A673 (cell line): ENCODE results near the gene FKBP8. TPM values are rescaled to one million over a fixed set of nuclear protein-coding genes. Genes with fewer than 3 reads are reported as not detected.

ENCODE experiments used
- BruUV-seq: library from RNA; stranded (reverse); fragments of 400-500 nt; replicated peaks from 2 replicates; lab custom pipeline; 2021; lab: Mats Ljungman, UMichigan
- CTCF ChIA-PET: fragments of 300-600 bp; sonication (Branson Sonifier 250); formaldehyde crosslinking; loops from one replicate; lab custom pipeline; 2022; ENCODE audit warnings: antibody characterized with exemption; lab: Charles Lee
- POLR2A ChIA-PET: fragments of 300-600 bp; sonication (Branson Sonifier 250); formaldehyde crosslinking; loops from one replicate; lab custom pipeline; 2022; ENCODE audit warnings: antibody characterized with exemption; ENCODE audit not compliant: low non-redundant PET; lab: Charles Lee
- DNase-seq: peaks from one replicate; pipeline ENCODE4 v3.0.0-alpha.2; 2015; ENCODE audit warnings: low spot score
- H3K27ac ChIP-seq: fragments of 200-600 bp; sonication (generic); 2 replicates; pipeline ENCODE4 v1.5.1; 2016; ENCODE audit warnings: mixed run types, low read depth, mild to moderate bottlenecking, mixed read lengths, antibody characterized with exemption, low read length; ENCODE audit not compliant: poor library complexity, severe bottlenecking
- H3K27me3 ChIP-seq: fragments of 200-600 bp; sonication (generic); replicated peaks from 2 replicates; pipeline ENCODE4 v1.6.1; 2017; ENCODE audit warnings: mixed run types, low read depth, mild to moderate bottlenecking, mixed read lengths, antibody characterized with exemption, low read length; ENCODE audit not compliant: insufficient read depth, poor library complexity
- H3K36me3 ChIP-seq: fragments of 200-600 bp; sonication (generic); 2 replicates; pipeline ENCODE4 v1.6.1; 2016; ENCODE audit warnings: mixed run types, mild to moderate bottlenecking, mixed read lengths, antibody characterized with exemption, low read length; ENCODE audit not compliant: insufficient read depth, poor library complexity, severe bottlenecking
- H3K4me1 ChIP-seq: fragments of 200-600 bp; sonication (generic); 2 replicates; pipeline ENCODE4 v1.6.1; 2017; ENCODE audit warnings: mixed run types, mild to moderate bottlenecking, mixed read lengths, antibody characterized with exemption, low read length; ENCODE audit not compliant: insufficient read depth, poor library complexity, severe bottlenecking
- H3K4me3 ChIP-seq: fragments of 200-600 bp; sonication (generic); 2 replicates; pipeline ENCODE4 v1.5.1; 2016; ENCODE audit warnings: low read depth, mixed run types, mild to moderate bottlenecking, mixed read lengths, low read length; ENCODE audit not compliant: poor library complexity, severe bottlenecking
- H3K9me3 ChIP-seq: fragments of 200-600 bp; sonication (generic); 2 replicates; pipeline ENCODE4 v1.6.1; 2016; ENCODE audit warnings: mixed run types, low read depth, mild to moderate bottlenecking, mixed read lengths, antibody characterized with exemption, low read length; ENCODE audit not compliant: poor library complexity, severe bottlenecking
- EZH2 ChIP-seq: fragments of 200-600 bp; sonication (generic); IDR thresholded peaks from 2 replicates; pipeline ENCODE4 v1.6.1; 2017; ENCODE audit warnings: borderline replicate concordance, low read depth, mild to moderate bottlenecking, mixed read lengths, antibody characterized with exemption, low read length; ENCODE audit not compliant: poor library complexity, severe bottlenecking
- intact Hi-C: fragments of 100-400 bp; cut with micrococcal nuclease; formaldehyde crosslinking; loops from one replicate; pipeline ENCODE4 v1.10.0; 2022; ENCODE audit not compliant: unreplicated experiment
- total RNA-seq: library from RNA; stranded (reverse); gene quantifications from 2 replicates; pipeline ENCODE4 v1.2.3, GENCODE V29; 2021
- TF ChIP-seq, protein P1 (sequence below): fragments of 300-800, 200-600 bp; sonication (generic); conservative IDR thresholded peaks from 2 replicates; pipeline ENCODE4 v1.5.1; 2017; ENCODE audit warnings: low read depth, mild to moderate bottlenecking, antibody characterized with exemption, low read length, moderate library complexity, mixed read lengths

FKBP8 gene
- total RNA-seq, 1 experiment from 2014 or later = 210 TPM

- H3K36me3 ChIP-seq = peaks cover 62% of the 10 kb centered on the region
- ChIA-PET CTCF (interaction anchor here (0.6 kb wide), 1 partner anchor 21 kb away, joined by 3 read pairs; no protein-coding TSS in a partner anchor), POLR2A (no interaction called here)
- intact Hi-C loops = no loop called here
- H3K9me3 ChIP-seq = no peaks in the 10 kb centered on the region
- H3K27ac ChIP-seq = no peak overlapping the region
- no peak overlapping the region for H3K4me3 ChIP-seq
- no peak for DNase-seq
- TF ChIP-seq, protein P1, sequence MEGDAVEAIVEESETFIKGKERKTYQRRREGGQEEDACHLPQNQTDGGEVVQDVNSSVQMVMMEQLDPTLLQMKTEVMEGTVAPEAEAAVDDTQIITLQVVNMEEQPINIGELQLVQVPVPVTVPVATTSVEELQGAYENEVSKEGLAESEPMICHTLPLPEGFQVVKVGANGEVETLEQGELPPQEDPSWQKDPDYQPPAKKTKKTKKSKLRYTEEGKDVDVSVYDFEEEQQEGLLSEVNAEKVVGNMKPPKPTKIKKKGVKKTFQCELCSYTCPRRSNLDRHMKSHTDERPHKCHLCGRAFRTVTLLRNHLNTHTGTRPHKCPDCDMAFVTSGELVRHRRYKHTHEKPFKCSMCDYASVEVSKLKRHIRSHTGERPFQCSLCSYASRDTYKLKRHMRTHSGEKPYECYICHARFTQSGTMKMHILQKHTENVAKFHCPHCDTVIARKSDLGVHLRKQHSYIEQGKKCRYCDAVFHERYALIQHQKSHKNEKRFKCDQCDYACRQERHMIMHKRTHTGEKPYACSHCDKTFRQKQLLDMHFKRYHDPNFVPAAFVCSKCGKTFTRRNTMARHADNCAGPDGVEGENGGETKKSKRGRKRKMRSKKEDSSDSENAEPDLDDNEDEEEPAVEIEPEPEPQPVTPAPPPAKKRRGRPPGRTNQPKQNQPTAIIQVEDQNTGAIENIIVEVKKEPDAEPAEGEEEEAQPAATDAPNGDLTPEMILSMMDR = no peak
- TF ChIP-seq EZH2 = no peak
- peaks cover 10% of the 10 kb centered on the region for H3K4me1 ChIP-seq
- no TSS peak for BruUV-seq
- no peaks in the 10 kb centered on the region for H3K27me3 ChIP-seq
Observed at GRCh38 chr19:18568367-18568766, 25.0 kb upstream of the FKBP8 start.

DNA sequence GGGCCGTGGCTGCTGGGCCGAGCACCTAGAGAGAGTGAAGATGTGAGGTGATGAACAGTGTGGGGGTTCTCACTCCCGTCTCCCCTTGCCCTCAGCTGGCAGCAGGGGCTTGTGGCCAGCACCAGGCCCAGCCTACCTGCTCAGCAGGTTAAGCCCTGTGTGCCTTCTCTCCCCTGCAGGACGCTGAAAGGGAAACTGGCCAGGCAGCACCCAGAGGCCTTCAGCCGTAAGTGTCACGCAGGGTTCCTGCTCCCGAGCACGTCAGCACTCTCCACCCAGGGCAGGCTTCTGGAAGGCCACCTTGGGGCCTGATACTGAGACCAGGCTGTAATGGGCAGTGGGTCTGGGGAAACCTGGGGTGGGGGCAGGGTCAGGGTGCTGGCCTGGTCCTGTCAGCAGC lies 23.6 kb upstream of the FKBP8 start:
- no peak for DNase-seq
- H3K27me3 ChIP-seq = no peaks in the 10 kb centered on the region
- peaks cover 67% of the 10 kb centered on the region for H3K36me3 ChIP-seq
- no peaks in the 10 kb centered on the region for H3K9me3 ChIP-seq
- no TSS peak for BruUV-seq
- no peak overlapping the region for H3K4me3 ChIP-seq
- TF ChIP-seq, protein P1 = no peak
- no peak for TF ChIP-seq EZH2
- POLR2A ChIA-PET = no interaction called here
- no peak overlapping the region for H3K27ac ChIP-seq
- CTCF ChIA-PET = no interaction called here
- intact Hi-C loops = no loop called here
- no peaks in the 10 kb centered on the region for H3K4me1 ChIP-seq

DNA sequence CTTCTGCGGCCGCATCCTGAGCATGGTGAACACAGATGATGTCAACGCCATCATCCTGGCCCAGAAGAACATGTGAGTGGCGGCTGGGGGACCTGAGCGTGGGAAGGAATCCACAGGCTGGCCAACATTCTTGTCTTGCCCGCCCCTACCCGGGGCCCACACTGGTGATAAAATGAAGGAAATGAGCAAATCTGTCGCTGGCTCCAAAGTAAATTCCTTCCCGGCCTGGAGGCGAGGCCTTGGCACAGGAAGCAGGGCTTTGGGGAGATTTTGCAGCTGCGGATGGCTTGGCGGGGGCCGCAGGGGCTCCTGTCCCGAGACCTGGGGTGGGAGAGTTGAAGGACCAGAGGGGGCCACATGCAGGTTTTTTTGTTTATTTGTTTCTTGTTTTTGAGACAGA lies 18.7 kb upstream of the FKBP8 start:
- no peak for TF ChIP-seq EZH2
- TF ChIP-seq, protein P1 = no peak
- intact Hi-C loops = no loop called here
- CTCF ChIA-PET = no interaction called here

More for the DNA sequence above, 18.7 kb upstream of the FKBP8 start:
- Histone ChIP-seq H3K4me1 (peaks cover 3% of the 10 kb centered on the region), H3K27me3 (no peaks in the 10 kb centered on the region), H3K9me3 (no peaks in the 10 kb centered on the region), H3K4me3 (no peak overlapping the region), H3K27ac (no peak overlapping the region), H3K36me3 (peaks cover 45% of the 10 kb centered on the region)
- POLR2A ChIA-PET = no interaction called here
- BruUV-seq = no TSS peak
- DNase-seq = no peak
